GM12878 (cell line): ENCODE data around the gene PPP1R14B. TPM values are rescaled to one million over a fixed set of nuclear protein-coding genes. Genes with fewer than 3 reads are reported as not detected.

Experiments used
- ATAC-seq: fragments of 200-7000 bp; cut with Tn5 transposase; 3 replicates; pipeline ENCODE4 v1.9.1; 2020; ENCODE audit warnings: mild to moderate bottlenecking, moderate library complexity
- BruUV-seq: library from RNA; stranded (reverse); fragments of 400-500 nt; replicated peaks from 2 replicates; lab custom pipeline; 2021; lab: Mats Ljungman, UMichigan
- CTCF ChIA-PET: fragments of 300-600 bp; sonication (Branson Sonifier 250); formaldehyde crosslinking; extraction: SDS; loops from one replicate; lab custom pipeline; 2021; ENCODE audit warnings: inconsistent platforms; lab: Yijun Ruan, JAX
- POLR2A ChIA-PET: fragments of 350-600 bp; formaldehyde crosslinking; extraction: SDS; loops from one replicate; lab custom pipeline; 2021; ENCODE audit warnings: inconsistent platforms; lab: Charles Lee
- RAD21 ChIA-PET: fragments of 300-600 bp; sonication (Branson Sonifier 250); formaldehyde crosslinking; loops from one replicate; lab custom pipeline; 2023; ENCODE audit warnings: antibody characterized with exemption; ENCODE audit not compliant: unreplicated experiment; lab: Charles Lee
- SMC1A ChIA-PET: fragments of 300-600 bp; sonication (Branson Sonifier 250); formaldehyde crosslinking; loops from one replicate; lab custom pipeline; 2023; ENCODE audit not compliant: unreplicated experiment, uncharacterized antibody; lab: Charles Lee
- DNase-seq: peaks from one replicate; pipeline ENCODE4 v3.0.0-alpha.2; 2011; ENCODE audit warnings: low read depth, low spot score
- FAIRE-seq: peaks from 3 replicates; lab custom pipeline; 2011; peaks lifted over from hg19 to GRCh38; lab: Jason Lieb, UNC
- H2AFZ ChIP-seq: 2 replicates; pipeline ENCODE4 v1.6.0; 2011; ENCODE audit warnings: low read depth, low read length, control low read depth; ENCODE audit not compliant: control insufficient read depth
- H3K27ac ChIP-seq: 2 replicates; pipeline ENCODE4 v1.5.1; 2011; ENCODE audit warnings: control low read depth; ENCODE audit not compliant: control insufficient read depth, insufficient read depth
- H3K27me3 ChIP-seq, 2 experiments: replicated peaks in 1 of 2; 2 replicates each; pipeline versions ENCODE4 v1.6.0 to v1.6.1; 2011; ENCODE audit warnings: low read length in 1 of 2; ENCODE audit not compliant: control insufficient read depth in 2 of 2, insufficient read depth in 2 of 2
- H3K36me3 ChIP-seq, 2 experiments: 2 replicates each; pipeline ENCODE4 v1.5.1; 2011; ENCODE audit warnings: low read length in 1 of 2; ENCODE audit not compliant: control insufficient read depth in 2 of 2, insufficient read depth in 2 of 2
- H3K4me1 ChIP-seq: 2 replicates; pipeline ENCODE4 v1.6.1; 2011; ENCODE audit warnings: mild to moderate bottlenecking, low read length, moderate library complexity, mixed read lengths; ENCODE audit not compliant: control insufficient read depth, insufficient read depth
- H3K4me2 ChIP-seq: 2 replicates; pipeline ENCODE4 v1.6.0; 2011; ENCODE audit warnings: control low read depth; ENCODE audit not compliant: control insufficient read depth, insufficient read depth
- H3K4me3 ChIP-seq: fragments of 200-600 bp; sonication (generic); 2 replicates; pipeline ENCODE4 v1.5.1; 2016
- H3K79me2 ChIP-seq: 2 replicates; pipeline ENCODE4 v1.6.0; 2011; ENCODE audit warnings: low read length; ENCODE audit not compliant: control insufficient read depth, insufficient read depth
- H3K9ac ChIP-seq: 2 replicates; pipeline ENCODE4 v1.8.0; 2011; ENCODE audit warnings: low read length, control low read depth, mixed read lengths; ENCODE audit not compliant: control insufficient read depth, insufficient read depth
- H3K9me3 ChIP-seq: replicated peaks from 3 replicates; pipeline ENCODE4 v1.5.1; 2011; ENCODE audit warnings: mild to moderate bottlenecking, low read length; ENCODE audit not compliant: control insufficient read depth, insufficient read depth
- H4K20me1 ChIP-seq: 2 replicates; pipeline ENCODE4 v1.6.0; 2011; ENCODE audit not compliant: control insufficient read depth, insufficient read depth
- BACH1 ChIP-seq: fragments of 450-650 bp; IDR thresholded peaks from 2 replicates; pipeline ENCODE4 v1.6.1; 2017; ENCODE audit warnings: mild to moderate bottlenecking, borderline replicate concordance
- NFXL1 ChIP-seq: fragments of 450-650 bp; IDR thresholded peaks from 2 replicates; pipeline ENCODE4 v1.6.1; 2017; ENCODE audit warnings: antibody characterized with exemption, mild to moderate bottlenecking, borderline replicate concordance
- SMARCA5 ChIP-seq: fragments of 450-650 bp; IDR thresholded peaks from 2 replicates; pipeline ENCODE4 v1.6.1; 2017; ENCODE audit warnings: mild to moderate bottlenecking
- WGBS: methylation state at CpG from one replicate; pipeline ENCODE4 v1.1.6; 2016; ENCODE audit warnings: low lambda C conversion rate; ENCODE audit not compliant: insufficient replicate concordance, insufficient coverage; ENCODE audit errors: missing lambda C conversion rate; 5-methylcytosine and 5-hydroxymethylcytosine counted together
- in situ Hi-C: fragments of 300-500 bp; cut with MboI; formaldehyde crosslinking; loops from 9 replicates; pipeline ENCODE4 v1.14.3; 2018; ENCODE audit warnings: mixed read lengths
- intact Hi-C: fragments of 100-400 bp; cut with micrococcal nuclease; formaldehyde crosslinking; loops from one replicate; pipeline ENCODE4 v1.14.2; 2022; ENCODE audit not compliant: unreplicated experiment
- polyA plus RNA-seq, 11 experiments: library from polyadenylated mRNA; depleted of rRNA in 4 of 11; unstranded in 6 of 11; stranded (reverse) in 5 of 11; fragments of >200 nt; fragmentation: Nextera tagmentation in 4 of 11; fragmentation: Illumina TruSeq in 1 of 11; extraction: Ambion mirVana in 4 of 11; extraction: Trizol in 1 of 11; gene quantifications; 1 replicate in 1 of 11; 2 replicates in 10 of 11; pipeline versions ENCODE4 v1.2.1 to v1.2.3, GENCODE V29; 2011 to 2016; ENCODE audit warnings: inconsistent platforms in 2 of 11, missing spikeins in 2 of 11, low read depth in 1 of 11
- total RNA-seq, 4 experiments: library from RNA; depleted of rRNA in 3 of 4; stranded (reverse); fragments of >200 nt in 3 of 4; fragmentation: Illumina TruSeq in 1 of 4; extraction: Trizol in 1 of 4; gene quantifications; 2 replicates each; pipeline versions ENCODE4 v1.2.1 to v1.2.3, GENCODE V29; 2013 to 2021
- TF ChIP-seq, protein P1 (sequence below): fragments of 450-650 bp; formaldehyde crosslinking; IDR thresholded peaks from 2 replicates; pipeline ENCODE4 v1.5.0; 2022; ENCODE audit warnings: mild to moderate bottlenecking, missing genetic modification characterization

PPP1R14B gene
- total and polyA plus RNA-seq, 10 of the 15 experiments (the other 5 are each of a cell fraction or from before 2014, with no cell fraction given): 8.4 to 283 (median 124) TPM

- TF ChIP-seq, protein P1, sequence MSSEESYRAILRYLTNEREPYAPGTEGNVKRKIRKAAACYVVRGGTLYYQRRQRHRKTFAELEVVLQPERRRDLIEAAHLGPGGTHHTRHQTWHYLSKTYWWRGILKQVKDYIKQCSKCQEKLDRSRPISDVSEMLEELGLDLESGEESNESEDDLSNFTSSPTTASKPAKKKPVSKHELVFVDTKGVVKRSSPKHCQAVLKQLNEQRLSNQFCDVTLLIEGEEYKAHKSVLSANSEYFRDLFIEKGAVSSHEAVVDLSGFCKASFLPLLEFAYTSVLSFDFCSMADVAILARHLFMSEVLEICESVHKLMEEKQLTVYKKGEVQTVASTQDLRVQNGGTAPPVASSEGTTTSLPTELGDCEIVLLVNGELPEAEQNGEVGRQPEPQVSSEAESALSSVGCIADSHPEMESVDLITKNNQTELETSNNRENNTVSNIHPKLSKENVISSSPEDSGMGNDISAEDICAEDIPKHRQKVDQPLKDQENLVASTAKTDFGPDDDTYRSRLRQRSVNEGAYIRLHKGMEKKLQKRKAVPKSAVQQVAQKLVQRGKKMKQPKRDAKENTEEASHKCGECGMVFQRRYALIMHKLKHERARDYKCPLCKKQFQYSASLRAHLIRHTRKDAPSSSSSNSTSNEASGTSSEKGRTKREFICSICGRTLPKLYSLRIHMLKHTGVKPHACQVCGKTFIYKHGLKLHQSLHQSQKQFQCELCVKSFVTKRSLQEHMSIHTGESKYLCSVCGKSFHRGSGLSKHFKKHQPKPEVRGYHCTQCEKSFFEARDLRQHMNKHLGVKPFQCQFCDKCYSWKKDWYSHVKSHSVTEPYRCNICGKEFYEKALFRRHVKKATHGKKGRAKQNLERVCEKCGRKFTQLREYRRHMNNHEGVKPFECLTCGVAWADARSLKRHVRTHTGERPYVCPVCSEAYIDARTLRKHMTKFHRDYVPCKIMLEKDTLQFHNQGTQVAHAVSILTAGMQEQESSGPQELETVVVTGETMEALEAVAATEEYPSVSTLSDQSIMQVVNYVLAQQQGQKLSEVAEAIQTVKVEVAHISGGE: no peak
- no peak for TF ChIP-seq SMARCA5
These were observed 11.6 kb upstream of the PPP1R14B start (continued) for GRCh38 chr11:64258356-64258755.

DNA sequence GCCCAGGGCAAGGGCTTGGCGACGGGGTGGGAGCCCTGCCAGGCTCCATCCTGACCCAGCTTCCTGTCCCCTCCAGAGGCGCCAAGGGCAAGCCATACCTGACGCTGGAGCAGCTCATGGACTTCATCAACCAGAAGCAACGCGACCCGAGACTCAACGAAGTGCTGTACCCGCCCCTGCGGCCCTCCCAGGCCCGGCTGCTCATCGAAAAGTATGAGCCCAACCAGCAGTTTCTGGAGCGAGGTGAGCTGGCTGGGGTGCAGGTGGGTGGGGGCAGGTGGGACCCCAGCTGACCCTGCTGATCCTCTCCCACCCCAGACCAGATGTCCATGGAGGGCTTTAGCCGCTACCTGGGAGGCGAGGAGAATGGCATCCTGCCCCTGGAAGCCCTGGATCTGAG lies 9.6 kb upstream of the PPP1R14B start:
- peaks cover 14% of the 10 kb centered on the region for H3K4me1 ChIP-seq
- no TSS peak for BruUV-seq
- peaks cover 0 to 5% of the 10 kb centered on the region in 2 experiments; a peak in 2 of 4 replicates for H3K36me3 ChIP-seq
- H3K27ac ChIP-seq: no peak overlapping the region
- no peak overlapping the region for H3K4me3 ChIP-seq
- no peak overlapping the region for H3K9ac ChIP-seq
- no peak for FAIRE-seq
- intact Hi-C loops: no loop called here
- ChIA-PET POLR2A (interaction anchor here (0.6 to 0.7 kb wide), 4 partner anchors 11 to 1440 kb away, joined by 3 read pairs; partner anchors contain the start of gene FKBP2), SMC1A (no interaction called here), CTCF (interaction anchor here (0.9 kb wide), 1 partner anchor 45 kb away, joined by 4 read pairs; the partner anchor contains the start of gene CATSPERZ), RAD21 (no interaction called here)
- H3K27me3 ChIP-seq: no peaks in the 10 kb centered on the region
- 91% methylated on average over 15 of the region's 15 CpGs for WGBS
- no peak overlapping the region for H2AFZ ChIP-seq
- no peak overlapping the region for H3K4me2 ChIP-seq
- no peak for DNase-seq
- ATAC-seq: no peak
- TF ChIP-seq BACH1 (no peak), NFXL1 (no peak)
- in situ Hi-C loops: no loop called here
- no peaks in the 10 kb centered on the region for H4K20me1 ChIP-seq
- H3K79me2 ChIP-seq: no peaks in the 10 kb centered on the region; the same call in 1 of the 2 replicates
- no peaks in the 10 kb centered on the region for H3K9me3 ChIP-seq
